Measurements from ENCODE around the gene ABHD16B.

The ABHD16B gene

DNA sequence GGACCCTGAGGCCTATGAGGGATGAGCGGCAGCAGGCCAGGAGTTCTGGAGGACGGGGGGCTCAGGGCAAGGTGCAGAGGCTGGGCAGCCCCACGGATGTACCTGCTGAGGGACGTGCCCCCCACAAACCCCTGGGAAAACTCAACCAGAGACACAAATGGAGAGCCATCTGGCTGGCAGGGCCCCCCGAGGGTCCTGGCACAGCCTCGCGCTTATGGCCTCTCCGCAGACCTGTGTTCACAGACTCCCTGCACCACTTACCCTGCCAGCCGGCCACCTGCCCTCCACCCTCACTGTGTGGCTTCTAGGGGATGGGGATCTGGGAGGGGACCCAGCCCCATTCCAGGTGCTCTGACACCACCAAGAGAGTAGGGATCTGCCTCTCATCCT lies 26.8 kb upstream of the ABHD16B start:
- Histone ChIP-seq H3K36me3 (replicated peaks; ENCODE audit: low read depth, low read length) (no peaks in the 10 kb centered on the region), H4K20me1 (ENCODE audit: insufficient read depth, low read length) (no peaks in the 10 kb centered on the region), H3K4me2 (ENCODE audit: low read length) (no peak overlapping the region), H3K79me2 (ENCODE audit: low read length) (no peaks in the 10 kb centered on the region), H3K9me3 (ENCODE audit: insufficient read depth, low read length) (no peaks in the 10 kb centered on the region), H2AFZ (ENCODE audit: low read depth, low read length) (no peak overlapping the region), H3K27ac (ENCODE audit: low read length) (no peak overlapping the region), H3K27me3 (ENCODE audit: low read depth, low read length) (peaks cover 11% of the 10 kb centered on the region), H3K9ac (ENCODE audit: low read length) (no peak overlapping the region), H3K4me3 (ENCODE audit: low read length) (no peak overlapping the region), H3K4me1 (ENCODE audit: low read length) (peaks cover 23% of the 10 kb centered on the region)
- TF ChIP-seq, protein P1, sequence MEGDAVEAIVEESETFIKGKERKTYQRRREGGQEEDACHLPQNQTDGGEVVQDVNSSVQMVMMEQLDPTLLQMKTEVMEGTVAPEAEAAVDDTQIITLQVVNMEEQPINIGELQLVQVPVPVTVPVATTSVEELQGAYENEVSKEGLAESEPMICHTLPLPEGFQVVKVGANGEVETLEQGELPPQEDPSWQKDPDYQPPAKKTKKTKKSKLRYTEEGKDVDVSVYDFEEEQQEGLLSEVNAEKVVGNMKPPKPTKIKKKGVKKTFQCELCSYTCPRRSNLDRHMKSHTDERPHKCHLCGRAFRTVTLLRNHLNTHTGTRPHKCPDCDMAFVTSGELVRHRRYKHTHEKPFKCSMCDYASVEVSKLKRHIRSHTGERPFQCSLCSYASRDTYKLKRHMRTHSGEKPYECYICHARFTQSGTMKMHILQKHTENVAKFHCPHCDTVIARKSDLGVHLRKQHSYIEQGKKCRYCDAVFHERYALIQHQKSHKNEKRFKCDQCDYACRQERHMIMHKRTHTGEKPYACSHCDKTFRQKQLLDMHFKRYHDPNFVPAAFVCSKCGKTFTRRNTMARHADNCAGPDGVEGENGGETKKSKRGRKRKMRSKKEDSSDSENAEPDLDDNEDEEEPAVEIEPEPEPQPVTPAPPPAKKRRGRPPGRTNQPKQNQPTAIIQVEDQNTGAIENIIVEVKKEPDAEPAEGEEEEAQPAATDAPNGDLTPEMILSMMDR (IDR thresholded peaks at IDR 0.05; ENCODE audit: low read depth, low read length), result no peak
- no peak for TF ChIP-seq EZH2phosphoT487 (IDR thresholded peaks at IDR 0.05; ENCODE audit: low read depth)

DNA sequence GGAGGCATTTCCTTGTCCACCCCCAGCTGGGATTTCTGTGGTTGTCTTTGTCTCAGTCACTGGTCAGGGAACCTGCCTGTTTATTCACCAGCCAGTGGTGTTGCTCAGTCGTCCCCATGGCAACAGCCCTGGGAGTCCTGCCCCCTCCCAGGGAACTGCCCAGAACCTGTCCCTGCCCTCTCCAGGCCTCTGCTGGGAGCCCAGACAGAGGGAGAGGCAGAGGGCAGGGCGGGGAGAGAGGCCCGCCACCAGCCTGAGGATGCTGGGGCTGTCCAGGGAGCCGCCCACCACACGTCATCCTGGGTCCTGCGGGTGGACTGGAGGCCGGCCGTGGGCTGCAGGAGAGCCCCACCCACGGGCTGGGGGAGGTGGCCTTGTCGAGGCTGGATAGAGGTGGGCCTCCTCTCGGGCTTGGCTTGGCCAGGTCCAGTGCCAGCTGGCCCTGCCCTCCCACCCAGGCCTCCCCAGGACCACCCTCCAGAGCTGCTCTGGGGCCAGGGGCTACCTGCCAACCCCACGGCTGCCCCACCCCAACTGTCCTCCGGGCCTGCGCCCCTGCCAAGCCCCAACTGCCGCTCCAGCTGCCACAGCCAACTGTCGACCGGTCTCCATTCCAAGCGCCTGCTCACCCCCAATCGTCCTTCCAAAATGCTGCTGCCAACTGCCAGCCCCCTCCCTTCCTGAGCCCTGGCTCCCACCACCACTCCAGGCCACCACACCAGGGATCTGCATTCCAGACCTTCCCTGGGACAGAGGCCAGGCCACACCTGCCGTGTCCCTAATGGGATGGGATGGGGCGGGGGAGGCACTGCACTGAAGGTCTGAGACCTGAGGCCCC lies 26.1 kb upstream of the ABHD16B start:
- no peak overlapping the region for H3K27ac ChIP-seq (ENCODE audit: low read length)
- H3K4me3 ChIP-seq (ENCODE audit: low read length), result no peak overlapping the region
- TF ChIP-seq, protein P1 (IDR thresholded peaks at IDR 0.05; ENCODE audit: low read depth, low read length), result no peak
- TF ChIP-seq EZH2phosphoT487 (IDR thresholded peaks at IDR 0.05; ENCODE audit: low read depth), result no peak
- no peak overlapping the region for H3K9ac ChIP-seq (ENCODE audit: low read length)
- no peaks in the 10 kb centered on the region for H3K9me3 ChIP-seq (ENCODE audit: insufficient read depth, low read length)
- no peak overlapping the region for H3K4me2 ChIP-seq (ENCODE audit: low read length)
- peaks cover 19% of the 10 kb centered on the region for H3K4me1 ChIP-seq (ENCODE audit: low read length)
- H3K27me3 ChIP-seq (ENCODE audit: low read depth, low read length), result peaks cover 5% of the 10 kb centered on the region; the same call in 1 of the 2 replicates
- H3K79me2 ChIP-seq (ENCODE audit: low read length), result no peaks in the 10 kb centered on the region
- H3K36me3 ChIP-seq (replicated peaks; ENCODE audit: low read depth, low read length), result no peaks in the 10 kb centered on the region
- H4K20me1 ChIP-seq (ENCODE audit: insufficient read depth, low read length), result no peaks in the 10 kb centered on the region
- H2AFZ ChIP-seq (ENCODE audit: low read depth, low read length), result no peak overlapping the region

DNA sequence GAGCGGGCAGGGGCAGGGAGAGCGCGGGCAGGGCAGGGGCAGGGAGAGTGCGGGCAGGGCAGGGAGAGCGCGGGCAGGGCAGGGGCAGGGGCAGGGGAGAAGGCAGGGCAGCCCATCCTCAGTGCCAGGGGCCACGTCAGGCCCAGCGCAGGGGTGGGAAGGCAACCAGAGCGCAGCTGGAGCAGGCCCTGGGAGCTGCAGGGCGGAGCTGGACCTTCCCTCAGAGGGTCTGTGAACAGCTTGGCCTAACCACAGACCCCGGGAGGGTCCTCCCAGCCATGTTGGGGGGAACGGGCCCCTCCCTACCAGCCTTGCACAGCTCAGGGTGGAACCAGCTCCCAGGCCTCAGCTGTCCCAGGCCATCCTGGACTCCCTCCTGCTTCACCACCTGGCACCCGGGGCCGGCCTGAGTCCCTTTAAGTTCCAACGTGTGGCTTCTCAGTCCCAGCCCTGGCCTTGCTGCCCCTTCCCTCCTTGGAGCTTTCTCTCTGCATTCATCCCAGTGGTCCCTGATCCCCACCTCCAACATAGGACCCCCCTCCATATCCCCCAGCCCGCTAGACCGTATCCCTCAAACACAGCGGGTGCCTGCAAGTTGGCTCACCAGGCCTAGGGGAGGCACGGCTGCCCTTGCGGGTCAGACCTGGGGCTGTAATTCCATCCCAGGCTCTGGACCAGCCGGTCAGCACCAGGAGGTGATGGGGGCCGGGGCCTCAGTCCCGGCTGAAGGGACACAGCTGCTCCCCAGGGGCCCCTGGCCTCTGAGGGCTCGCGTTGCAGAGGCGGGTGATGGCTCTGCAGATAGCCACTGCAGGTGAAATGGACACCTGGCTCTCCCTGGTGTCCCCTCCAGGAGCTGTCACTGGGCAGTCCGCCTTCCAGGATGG lies 24.6 kb upstream of the ABHD16B start:
- H3K4me3 ChIP-seq (ENCODE audit: low read length), result no peak overlapping the region
- H4K20me1 ChIP-seq (ENCODE audit: insufficient read depth, low read length), result no peaks in the 10 kb centered on the region
- no peaks in the 10 kb centered on the region for H3K79me2 ChIP-seq (ENCODE audit: low read length)
- H3K9me3 ChIP-seq (ENCODE audit: insufficient read depth, low read length), result no peaks in the 10 kb centered on the region
- H2AFZ ChIP-seq (ENCODE audit: low read depth, low read length), result no peak overlapping the region
- no peak for TF ChIP-seq EZH2phosphoT487 (IDR thresholded peaks at IDR 0.05; ENCODE audit: low read depth)
- TF ChIP-seq, protein P1 (IDR thresholded peaks at IDR 0.05; ENCODE audit: low read depth, low read length), result no peak
- H3K9ac ChIP-seq (ENCODE audit: low read length), result no peak overlapping the region
- no peaks in the 10 kb centered on the region for H3K36me3 ChIP-seq (replicated peaks; ENCODE audit: low read depth, low read length)
- H3K4me1 ChIP-seq (ENCODE audit: low read length), result peaks cover 20% of the 10 kb centered on the region
- H3K4me2 ChIP-seq (ENCODE audit: low read length), result no peak overlapping the region
- H3K27me3 ChIP-seq (ENCODE audit: low read depth, low read length), result peaks cover 5% of the 10 kb centered on the region; the same call in 1 of the 2 replicates
- no peak overlapping the region for H3K27ac ChIP-seq (ENCODE audit: low read length)

DNA sequence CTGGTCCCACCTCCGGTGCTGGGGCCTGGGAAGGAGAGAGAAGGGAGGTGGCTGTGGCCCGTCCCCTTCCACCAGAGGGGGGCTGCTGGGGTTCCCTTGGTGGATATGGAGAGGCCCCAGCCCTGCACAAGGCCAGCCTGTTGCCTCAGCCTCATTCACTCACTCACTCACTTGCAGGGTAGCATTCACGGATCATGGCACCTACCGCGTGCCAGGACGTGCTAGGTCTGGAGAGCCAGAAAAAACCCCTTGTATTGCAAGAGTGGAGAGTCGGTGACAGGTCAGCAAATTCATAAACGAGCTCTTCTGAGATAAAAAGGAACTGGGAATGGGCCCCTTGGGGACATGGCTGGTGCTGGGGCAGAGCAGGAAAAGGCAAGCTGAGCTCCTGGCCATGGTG lies 23.8 kb upstream of the ABHD16B start:
- H2AFZ ChIP-seq (ENCODE audit: low read depth, low read length), result no peak overlapping the region
- no peaks in the 10 kb centered on the region for H3K36me3 ChIP-seq (replicated peaks; ENCODE audit: low read depth, low read length)
- no peak overlapping the region for H3K4me3 ChIP-seq (ENCODE audit: low read length)
- H3K4me1 ChIP-seq (ENCODE audit: low read length), result peaks cover 28% of the 10 kb centered on the region
- H3K27me3 ChIP-seq (ENCODE audit: low read depth, low read length), result peaks cover 5% of the 10 kb centered on the region; the same call in 1 of the 2 replicates
- no peaks in the 10 kb centered on the region for H3K79me2 ChIP-seq (ENCODE audit: low read length)
- H3K9me3 ChIP-seq (ENCODE audit: insufficient read depth, low read length), result no peaks in the 10 kb centered on the region
- H3K27ac ChIP-seq (ENCODE audit: low read length), result no peak overlapping the region
- H3K9ac ChIP-seq (ENCODE audit: low read length), result no peak overlapping the region
- no peak overlapping the region for H3K4me2 ChIP-seq (ENCODE audit: low read length)
- no peak for TF ChIP-seq EZH2phosphoT487 (IDR thresholded peaks at IDR 0.05; ENCODE audit: low read depth)
- TF ChIP-seq, protein P1 (IDR thresholded peaks at IDR 0.05; ENCODE audit: low read depth, low read length), result no peak
- no peaks in the 10 kb centered on the region for H4K20me1 ChIP-seq (ENCODE audit: insufficient read depth, low read length)
